Activated T-cell treated with anti-CD3 and anti-CD28 coated beads for 48 hours (primary cell): Measurements from ENCODE around the gene MMP2.

Source experiments
- DNase-seq: peaks from one replicate; pipeline ENCODE4 v3.0.0-alpha.2; 2020; ENCODE audit warnings: low read depth

Gene MMP2

DNA sequence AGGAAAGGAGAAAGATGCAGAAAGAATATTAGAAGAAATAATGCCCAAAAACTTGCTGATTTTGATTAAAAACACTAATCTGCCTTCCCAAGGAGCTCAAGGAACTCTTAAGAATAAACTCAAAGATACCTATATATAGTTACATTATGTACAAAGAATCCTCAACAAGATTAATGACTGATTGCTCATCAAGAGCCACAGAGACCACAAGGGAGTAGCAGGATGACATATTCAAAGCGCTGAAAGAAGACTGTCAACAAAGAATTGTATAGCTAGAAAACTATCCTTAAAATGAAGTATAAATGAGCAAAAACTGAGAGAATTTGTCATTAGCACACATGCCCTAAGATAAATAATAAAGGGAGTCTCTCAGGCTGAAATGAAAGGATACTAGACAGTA lies 36.1 kb downstream of the MMP2 start:
- DNase-seq, result no peak

DNA sequence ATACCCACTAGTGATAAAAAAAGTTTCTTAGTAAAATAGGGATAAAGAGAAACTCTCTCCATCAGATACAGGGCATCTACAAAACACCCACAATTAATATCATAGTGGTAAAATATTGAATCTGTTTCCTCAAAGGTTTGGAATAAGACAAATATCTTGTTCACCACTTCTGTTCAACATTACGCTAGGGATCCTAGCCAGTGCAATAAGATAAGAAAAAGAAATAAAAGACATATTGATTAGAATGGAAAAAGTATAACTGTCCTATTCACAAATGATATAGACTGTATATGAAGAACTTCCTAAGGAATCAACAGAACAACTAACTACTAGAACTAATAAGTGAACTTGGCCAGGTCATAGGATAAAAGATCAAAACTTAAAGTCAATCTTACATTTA lies 42.8 kb downstream of the MMP2 start:
- DNase-seq, result no peak

DNA sequence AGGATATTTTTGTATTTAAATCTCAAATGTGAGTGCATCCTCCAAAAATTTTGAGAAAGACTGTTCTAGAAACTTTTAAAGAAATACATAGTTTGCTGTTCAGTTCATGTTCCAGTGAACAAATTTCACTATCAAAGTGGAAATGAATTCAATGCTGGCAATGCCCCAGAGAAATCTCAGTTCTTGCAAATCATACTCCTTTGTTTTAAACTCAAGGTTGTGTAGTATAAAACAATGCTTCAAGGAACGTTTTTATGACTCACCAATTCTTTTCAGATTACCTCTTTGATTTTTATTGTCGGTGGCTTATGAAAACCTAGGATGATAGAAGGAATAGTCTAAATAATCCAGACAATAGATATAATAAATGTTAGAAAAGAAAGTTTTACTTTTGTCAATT lies 47.4 kb downstream of the MMP2 start:
- no peak for DNase-seq

DNA sequence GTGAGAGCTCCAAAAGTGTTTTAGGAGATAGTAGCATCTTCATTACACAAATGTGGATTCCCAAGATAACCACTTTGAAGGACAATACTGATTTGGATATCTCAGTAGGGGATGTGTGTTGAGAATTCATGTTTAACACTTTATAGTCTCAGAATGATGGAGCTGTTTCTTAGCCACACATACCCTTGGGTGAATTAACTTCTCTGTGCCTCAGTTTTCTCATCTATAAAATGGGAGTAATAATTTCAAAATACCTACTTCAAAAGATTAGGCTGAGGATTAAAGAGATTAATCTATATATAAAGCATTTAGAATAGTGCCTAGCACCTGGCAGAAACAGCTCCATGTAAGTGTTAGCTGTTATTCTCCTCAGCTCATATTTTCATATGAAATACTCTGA lies 48.9 kb downstream of the MMP2 start:
- DNase-seq, result no peak

DNA sequence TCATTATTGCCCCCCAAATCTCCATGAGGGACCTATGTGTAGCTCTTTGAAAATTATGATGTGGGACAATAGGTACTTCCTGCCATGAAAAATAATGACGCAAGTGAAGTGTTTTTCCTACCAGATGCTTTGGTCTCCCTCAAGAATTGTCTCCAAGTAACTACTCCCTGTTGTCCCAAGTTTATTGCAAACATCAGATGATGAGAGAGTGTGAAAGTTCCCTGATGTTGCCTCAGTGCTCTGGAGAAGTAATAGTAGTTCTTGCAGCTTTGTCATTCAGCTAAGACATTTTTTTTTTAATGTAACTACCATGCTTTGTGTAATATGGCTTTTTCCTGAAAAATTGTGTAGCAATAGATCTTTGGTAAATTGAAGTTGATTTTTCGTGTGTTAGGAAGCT lies 50.0 kb downstream of the MMP2 start:
- DNase-seq, result no peak

DNA sequence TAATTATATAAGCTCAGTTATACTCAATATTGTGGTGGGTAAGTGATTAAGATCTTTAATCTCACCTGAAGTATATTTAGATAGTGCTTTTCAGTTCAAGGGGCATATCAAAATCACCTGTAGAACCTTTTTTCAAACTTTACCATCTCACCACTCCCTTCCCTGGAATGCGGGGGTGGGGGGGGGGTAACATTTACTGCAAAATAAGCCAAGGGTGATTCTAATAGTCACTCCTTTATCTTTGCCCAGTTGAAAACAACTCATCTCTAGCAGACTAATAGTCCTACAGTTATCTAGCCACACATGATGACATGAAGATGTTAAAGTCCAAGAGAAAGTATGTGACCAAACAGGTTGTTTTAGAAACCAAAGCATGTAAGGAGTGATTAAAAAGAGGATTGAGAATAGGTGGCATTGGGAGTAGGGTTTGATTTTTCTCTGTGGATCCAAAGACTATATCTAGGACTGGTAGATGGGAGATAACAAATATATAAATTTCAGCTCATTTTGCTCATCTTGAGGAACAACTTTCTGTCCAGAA lies 51.4 kb downstream of the MMP2 start:
- DNase-seq, result no peak

DNA sequence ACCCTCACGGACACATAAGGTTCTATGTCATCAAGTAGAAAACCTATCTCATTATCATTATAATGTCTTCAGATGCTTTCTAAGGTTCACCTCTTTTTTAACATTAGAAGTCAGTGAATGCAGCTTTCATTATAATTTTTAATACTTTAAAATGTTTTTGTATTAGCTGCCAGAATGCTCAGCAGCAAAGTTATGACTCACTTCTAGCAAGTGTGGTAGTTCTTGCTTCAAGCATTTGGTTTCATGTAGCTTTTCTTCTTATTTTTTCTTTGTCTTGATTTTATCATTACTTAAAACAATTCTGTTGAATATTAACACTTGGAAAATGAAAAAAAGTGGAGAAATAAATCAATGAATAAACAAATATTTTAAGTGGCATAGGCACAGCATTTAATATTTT lies 53.2 kb downstream of the MMP2 start:
- DNase-seq, result no peak

DNA sequence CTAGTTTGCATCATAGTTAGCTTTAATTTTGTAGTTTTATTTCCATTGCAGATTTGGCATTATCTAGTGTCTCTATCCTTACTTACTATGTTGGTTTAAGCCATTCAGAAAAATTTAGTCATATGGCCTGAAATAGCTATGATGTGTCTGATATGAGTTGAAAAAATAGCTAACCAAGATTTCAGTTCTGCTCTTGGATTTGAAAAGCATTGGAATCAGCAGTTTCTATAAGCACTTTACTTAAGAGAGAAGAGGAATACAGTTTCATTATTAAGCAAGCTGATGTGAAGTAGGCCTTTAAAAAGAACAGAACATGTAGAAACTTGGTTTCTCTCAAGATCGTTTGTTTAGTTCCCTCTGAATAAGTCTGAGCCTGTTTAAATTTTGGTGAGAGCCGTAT lies 55.8 kb downstream of the MMP2 start:
- DNase-seq, result no peak

DNA sequence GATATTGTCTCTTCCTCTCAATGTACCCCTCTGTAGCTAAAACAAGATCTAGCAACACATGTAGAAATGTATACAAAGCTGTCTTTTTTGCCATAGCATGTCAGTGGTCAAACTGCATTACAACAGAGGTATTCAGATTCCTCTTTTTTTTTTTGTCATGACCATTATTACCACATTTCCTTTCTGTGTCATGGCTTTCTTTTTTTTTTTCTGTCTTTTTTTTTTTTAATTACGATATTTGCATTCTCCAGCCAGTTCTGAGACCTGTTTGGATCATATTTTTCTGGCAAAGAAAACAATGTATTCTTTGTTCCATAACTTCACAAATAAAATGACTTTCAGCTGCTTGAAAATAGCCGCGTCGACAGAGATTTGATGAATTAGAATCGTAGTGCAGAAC lies 60.1 kb downstream of the MMP2 start:
- no peak for DNase-seq

DNA sequence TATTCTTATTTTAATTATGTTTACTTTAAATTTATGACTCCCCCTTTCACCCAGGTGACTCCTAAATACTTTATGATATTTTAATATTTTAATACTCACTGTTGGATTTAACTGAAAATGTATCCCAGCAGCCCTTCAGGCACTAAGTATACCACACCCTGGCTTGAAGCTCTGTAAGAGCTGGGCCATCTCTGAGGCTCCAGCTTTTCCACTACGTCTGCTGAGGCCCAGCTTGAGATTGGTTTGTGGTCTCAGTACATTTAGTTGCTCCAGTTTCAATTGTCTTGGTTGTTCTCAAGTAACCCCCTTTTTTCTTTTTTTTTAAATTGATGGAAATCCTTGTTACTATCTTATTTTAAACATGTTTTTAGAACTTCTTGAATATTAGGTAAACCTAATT lies 60.5 kb downstream of the MMP2 start:
- no peak for DNase-seq

DNA sequence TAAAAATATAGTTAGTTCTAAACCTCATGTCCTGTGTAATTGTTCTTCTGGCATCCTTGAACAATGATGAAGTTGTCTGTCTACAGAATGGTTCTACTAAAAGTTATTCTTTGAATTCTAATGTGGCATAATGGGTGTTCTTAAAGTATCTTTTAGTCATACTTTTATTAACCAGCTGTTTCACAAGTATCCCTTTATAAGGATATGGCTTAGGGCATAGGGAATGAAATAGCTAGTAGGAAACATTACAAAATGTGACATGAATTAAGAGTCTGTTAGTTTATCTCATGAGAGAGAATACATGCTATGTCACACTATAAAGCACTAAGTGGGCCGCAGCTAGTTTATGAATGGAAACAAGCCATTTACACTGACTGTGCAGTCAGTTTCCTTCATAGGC lies 61.2 kb downstream of the MMP2 start:
- DNase-seq, result no peak

DNA sequence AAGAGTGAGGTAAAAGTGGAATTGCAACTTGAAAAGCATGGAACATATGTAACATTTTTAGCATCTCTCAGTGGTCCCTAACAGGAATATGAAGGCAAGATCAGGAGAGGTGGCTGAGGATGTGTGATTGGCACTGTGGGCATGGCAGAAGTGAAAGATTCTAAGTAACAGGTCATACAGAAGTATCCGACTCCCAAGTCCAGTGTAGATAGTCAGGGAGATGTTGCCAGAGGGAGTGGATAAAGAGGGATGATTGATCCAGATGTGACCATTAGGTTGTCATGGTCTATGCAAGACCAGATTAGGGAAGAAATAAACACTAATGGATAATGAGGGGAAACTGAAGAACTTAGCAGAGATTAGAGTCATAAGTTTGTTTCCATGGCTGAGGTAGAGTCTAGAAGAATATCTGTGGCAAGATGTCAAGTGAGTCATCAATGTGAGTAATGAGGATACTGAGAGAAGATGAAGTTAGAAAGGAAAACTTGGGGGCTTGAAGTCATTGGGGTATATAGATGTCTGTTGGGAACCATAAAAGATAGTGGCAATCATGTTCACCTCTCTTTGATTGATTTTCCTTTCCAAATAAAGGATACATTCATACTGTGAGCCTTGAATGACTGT lies 63.6 kb downstream of the MMP2 start:
- DNase-seq, result no peak

DNA sequence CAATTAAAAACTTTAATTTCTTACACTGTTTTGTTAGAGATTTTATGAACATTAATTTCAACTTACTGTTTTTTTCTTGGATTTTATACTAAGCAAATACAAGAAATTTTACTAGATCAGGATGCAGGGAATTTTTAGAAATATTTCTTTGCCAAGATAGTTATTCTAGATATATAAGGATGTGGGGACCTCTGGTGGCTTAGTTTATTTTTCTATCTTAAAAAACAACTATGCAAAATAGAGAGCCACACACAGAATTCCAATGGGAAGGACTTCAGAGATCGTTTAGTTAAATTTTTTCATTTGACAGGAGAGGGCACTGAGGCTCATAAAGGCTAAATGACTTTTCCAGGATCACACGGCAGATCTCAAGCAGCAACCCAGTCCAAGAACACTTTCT lies 64.5 kb downstream of the MMP2 start:
- no peak for DNase-seq

DNA sequence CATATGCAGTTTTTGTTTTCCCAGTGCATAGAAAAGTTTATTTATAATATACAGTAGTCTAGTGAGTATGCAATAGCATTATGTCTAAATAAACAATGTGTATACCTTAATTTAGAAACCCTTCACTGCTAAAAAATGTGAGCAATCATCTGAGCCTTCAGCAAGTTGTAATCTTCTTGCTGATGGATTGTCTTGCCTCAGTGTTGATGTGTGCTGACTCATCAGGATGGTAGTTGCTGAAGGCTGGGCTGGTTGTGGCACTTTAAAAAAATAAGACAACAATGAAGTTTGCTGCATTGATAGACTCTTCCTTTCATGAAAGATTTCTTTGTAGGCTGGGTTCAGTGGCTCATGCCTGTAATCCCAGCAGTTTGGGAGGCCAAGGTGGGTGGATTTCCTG lies 73.6 kb downstream of the MMP2 start:
- no peak for DNase-seq

DNA sequence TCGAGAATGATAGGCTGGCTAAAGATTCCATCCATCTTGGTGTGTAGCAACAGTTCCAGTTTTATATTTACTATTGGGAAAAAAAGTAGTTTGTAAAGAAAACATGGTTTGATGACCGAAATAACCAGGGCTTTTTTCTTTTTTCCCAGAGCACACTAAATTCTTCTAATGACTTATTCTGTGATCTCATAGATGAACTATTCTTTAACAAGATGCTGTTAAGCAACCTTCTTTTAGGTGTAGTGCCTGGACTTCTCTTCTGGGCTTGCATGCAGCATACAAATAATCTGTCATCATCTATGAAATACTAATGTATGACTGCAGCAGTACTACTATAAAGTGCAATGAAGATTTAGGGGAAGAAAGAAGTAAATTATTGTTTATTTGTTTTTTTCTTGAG lies 76.4 kb downstream of the MMP2 start:
- no peak for DNase-seq
